Activated naive CD4-positive, alpha-beta T cell treated with anti-CD3 and anti-CD28 coated beads, Interleukin-2, amount 50 U/mL, for 72 hours (primary cell): ENCODE measurements around the gene LDLRAD3. TPM values are rescaled to one million over a fixed set of nuclear protein-coding genes. Genes with fewer than 3 reads are reported as not detected.
"Not testable (repeated sequence)": the region's sequence is repeated elsewhere in the genome, so short reads cannot be mapped to it uniquely, and the experiment has no call there.

ENCODE experiments used
- ATAC-seq, 2 donors: fragments of 150-1000 bp; cut with Tn5 transposase; 2 replicates each; pipeline ENCODE4 v1.10.0; 2021; ENCODE audit warnings: mild to moderate bottlenecking in 2 of 2, moderate library complexity in 2 of 2
- DNase-seq, 2 donors: peaks; one replicate each; pipeline ENCODE4 v3.0.0; 2021 to 2022; ENCODE audit warnings: low spot score in 2 of 2
- H3K27ac Mint-ChIP-seq, 2 donors: one replicate each; pipeline ENCODE4 v1.8.0; 2022; ENCODE audit warnings: mild to moderate bottlenecking in 2 of 2, mixed read lengths in 2 of 2
- H3K36me3 Mint-ChIP-seq, 2 donors: one replicate each; pipeline ENCODE4 v1.8.0; 2022; ENCODE audit warnings: mixed read lengths in 2 of 2
- H3K9me3 Mint-ChIP-seq, 2 donors: one replicate each; pipeline ENCODE4 v1.8.0; 2022; ENCODE audit warnings: mixed read lengths in 2 of 2
- total RNA-seq, 2 donors: library from RNA; stranded (reverse); gene quantifications; one replicate each; pipeline ENCODE4 v1.2.3, GENCODE V29; 2022

The LDLRAD3 gene
- total RNA-seq, 2 donors from 2014 or later = 0.27 to 0.82 TPM

- ATAC-seq (no peak), DNase-seq (no peak)
- Mint-ChIP-seq H3K36me3 (no peaks in the 10 kb centered on the region), H3K27ac (no peak overlapping the region), H3K9me3 (peaks cover 0 to 5% of the 10 kb centered on the region in 2 donors)
Measured at GRCh38 chr11:35995681-35996271, 51.9 kb downstream of the LDLRAD3 start.

GRCh38 chr11:35997902-35998520 lies 54.1 kb downstream of the LDLRAD3 start:
- no peaks in the 10 kb centered on the region for H3K36me3 Mint-ChIP-seq

GRCh38 chr11:35998634-35999033 lies 54.8 kb downstream of the LDLRAD3 start:
- DNase-seq = no peak
- no peak for ATAC-seq
- no peak overlapping the region for H3K27ac Mint-ChIP-seq
- H3K9me3 Mint-ChIP-seq = peaks cover 0 to 8% of the 10 kb centered on the region in 2 donors
- H3K36me3 Mint-ChIP-seq = no peaks in the 10 kb centered on the region

More at GRCh38 chr11:35997902-35998520, 54.1 kb downstream of the LDLRAD3 start:
- ATAC-seq = no peak
- H3K27ac Mint-ChIP-seq = no peak overlapping the region
- H3K9me3 Mint-ChIP-seq = peaks cover 0 to 5% of the 10 kb centered on the region in 2 donors
- DNase-seq = no peak

GRCh38 chr11:36000616-36001190 lies 56.8 kb downstream of the LDLRAD3 start:
- DNase-seq = no peak
- no peak for ATAC-seq

GRCh38 chr11:36002196-36002595 lies 58.3 kb downstream of the LDLRAD3 start:
- Mint-ChIP-seq H3K9me3 (peaks cover 7 to 17% of the 10 kb centered on the region in 2 donors), H3K27ac (no peak overlapping the region), H3K36me3 (peaks cover 0 to 6% of the 10 kb centered on the region in 2 donors)
- no peak for DNase-seq
- no peak for ATAC-seq

More at GRCh38 chr11:36000616-36001190, 56.8 kb downstream of the LDLRAD3 start:
- Mint-ChIP-seq H3K36me3 (peaks cover 0 to 6% of the 10 kb centered on the region in 2 donors), H3K9me3 (peaks cover 7 to 16% of the 10 kb centered on the region in 2 donors), H3K27ac (no peak overlapping the region)

GRCh38 chr11:36002796-36003195 lies 58.9 kb downstream of the LDLRAD3 start:
- ATAC-seq (no peak), DNase-seq (no peak)
- peaks cover 7 to 17% of the 10 kb centered on the region in 2 donors for H3K9me3 Mint-ChIP-seq
- H3K27ac Mint-ChIP-seq = no peak overlapping the region
- peaks cover 0 to 6% of the 10 kb centered on the region in 2 donors for H3K36me3 Mint-ChIP-seq

- ATAC-seq (no peak), DNase-seq (no peak)
- Mint-ChIP-seq H3K9me3 (peaks cover 7 to 17% of the 10 kb centered on the region in 2 donors), H3K36me3 (peaks cover 0 to 6% of the 10 kb centered on the region in 2 donors), H3K27ac (no peak overlapping the region)
Measured at GRCh38 chr11:36006556-36006955, 62.7 kb downstream of the LDLRAD3 start.

GRCh38 chr11:36007127-36007655 lies 63.3 kb downstream of the LDLRAD3 start:
- H3K36me3 Mint-ChIP-seq = peaks cover 0 to 6% of the 10 kb centered on the region in 2 donors
- ATAC-seq (no peak), DNase-seq (no peak)
- H3K27ac Mint-ChIP-seq = no peak overlapping the region
- H3K9me3 Mint-ChIP-seq = peaks cover 7 to 17% of the 10 kb centered on the region in 2 donors

- no peak for ATAC-seq
- no peak overlapping the region for H3K27ac Mint-ChIP-seq
- H3K9me3 Mint-ChIP-seq = peaks cover 7 to 14% of the 10 kb centered on the region in 2 donors
- peaks cover 0 to 6% of the 10 kb centered on the region in 2 donors for H3K36me3 Mint-ChIP-seq
- no peak for DNase-seq
Measured at GRCh38 chr11:36008584-36008983, 64.7 kb downstream of the LDLRAD3 start.

- no peak for DNase-seq
- Mint-ChIP-seq H3K27ac (no peak overlapping the region), H3K36me3 (peaks cover 0 to 6% of the 10 kb centered on the region in 2 donors), H3K9me3 (peaks cover 7 to 13% of the 10 kb centered on the region in 2 donors)
- no peak for ATAC-seq
Measured at GRCh38 chr11:36009473-36009872, 65.6 kb downstream of the LDLRAD3 start.

- H3K27ac Mint-ChIP-seq = no peak overlapping the region
- ATAC-seq (no peak), DNase-seq (no peak)
- peaks cover 5 to 11% of the 10 kb centered on the region in 2 donors for H3K9me3 Mint-ChIP-seq
- H3K36me3 Mint-ChIP-seq = peaks cover 0 to 4% of the 10 kb centered on the region in 2 donors
Measured at GRCh38 chr11:36010010-36010740, 66.3 kb downstream of the LDLRAD3 start.

GRCh38 chr11:36011574-36011973 lies 67.7 kb downstream of the LDLRAD3 start:
- DNase-seq = no peak
- ATAC-seq = no peak
- Mint-ChIP-seq H3K9me3 (no peaks in the 10 kb centered on the region), H3K27ac (no peak overlapping the region), H3K36me3 (no peaks in the 10 kb centered on the region)

- H3K36me3 Mint-ChIP-seq = no peaks in the 10 kb centered on the region
- DNase-seq (no peak), ATAC-seq (no peak)
- no peak overlapping the region for H3K27ac Mint-ChIP-seq
- no peaks in the 10 kb centered on the region for H3K9me3 Mint-ChIP-seq
Measured at GRCh38 chr11:36012455-36012854, 68.6 kb downstream of the LDLRAD3 start.

- no peak for ATAC-seq
- H3K36me3 Mint-ChIP-seq = no peaks in the 10 kb centered on the region
- DNase-seq = no peak
Measured at GRCh38 chr11:36012979-36013378, 69.1 kb downstream of the LDLRAD3 start.

GRCh38 chr11:36013446-36013845 lies 69.6 kb downstream of the LDLRAD3 start:
- H3K27ac Mint-ChIP-seq, H3K36me3 Mint-ChIP-seq, DNase-seq, ATAC-seq, H3K9me3 Mint-ChIP-seq: not testable (repeated sequence)

More at GRCh38 chr11:36012979-36013378, 69.1 kb downstream of the LDLRAD3 start:
- no peaks in the 10 kb centered on the region for H3K9me3 Mint-ChIP-seq
- no peak overlapping the region for H3K27ac Mint-ChIP-seq

- no peak for DNase-seq
- no peak overlapping the region for H3K27ac Mint-ChIP-seq
- H3K9me3 Mint-ChIP-seq = no peaks in the 10 kb centered on the region
- ATAC-seq = no peak
- H3K36me3 Mint-ChIP-seq = no peaks in the 10 kb centered on the region
Measured at GRCh38 chr11:36013950-36014897, 70.4 kb downstream of the LDLRAD3 start.
